SK-N-MC (cell line): ENCODE data around the gene C4BPA.

Experiments used
- DNase-seq: peaks from one replicate; pipeline ENCODE4 v3.0.0-alpha.2; 2011; ENCODE audit warnings: low read depth, low spot score
- H3K27ac ChIP-seq: fragments of 200-600 bp; sonication (generic); 2 replicates; pipeline ENCODE4 v1.5.1; 2016; ENCODE audit warnings: mixed run types
- H3K36me3 ChIP-seq: fragments of 200-600 bp; sonication (generic); 2 replicates; pipeline ENCODE4 v1.6.1; 2017; ENCODE audit warnings: antibody characterized with exemption, low read length, mixed read lengths; ENCODE audit not compliant: insufficient read depth
- H3K4me3 ChIP-seq: fragments of 200-600 bp; sonication (generic); 2 replicates; pipeline ENCODE4 v1.5.1; 2016
- H3K9ac ChIP-seq: fragments of 200-600 bp; sonication (generic); 2 replicates; pipeline ENCODE4 v1.8.0; 2017; ENCODE audit warnings: mixed run types, mixed read lengths; ENCODE audit not compliant: insufficient read length
- H3K9me3 ChIP-seq: fragments of 200-600 bp; sonication (generic); 2 replicates; pipeline ENCODE4 v1.6.1; 2017; ENCODE audit warnings: low read depth, mild to moderate bottlenecking, antibody characterized with exemption, low read length, moderate library complexity, mixed read lengths
- EZH2 ChIP-seq: fragments of 200-600 bp; sonication (generic); IDR thresholded peaks from one replicate; pipeline ENCODE4 v1.6.1; 2017; ENCODE audit warnings: antibody characterized with exemption
- FOXP2 ChIP-seq: optimal IDR thresholded peaks from 2 replicates; pipeline ENCODE3; 2011; ENCODE audit warnings: mild to moderate bottlenecking, moderate library complexity; ENCODE audit not compliant: insufficient read depth; ENCODE audit errors: extremely low read length, control extremely low read depth
- POLR2AphosphoS5 ChIP-seq: IDR thresholded peaks from 2 replicates; pipeline ENCODE4 v1.6.1; 2012; ENCODE audit warnings: mild to moderate bottlenecking, low read depth, low read length, borderline replicate concordance

C4BPA gene

DNA sequence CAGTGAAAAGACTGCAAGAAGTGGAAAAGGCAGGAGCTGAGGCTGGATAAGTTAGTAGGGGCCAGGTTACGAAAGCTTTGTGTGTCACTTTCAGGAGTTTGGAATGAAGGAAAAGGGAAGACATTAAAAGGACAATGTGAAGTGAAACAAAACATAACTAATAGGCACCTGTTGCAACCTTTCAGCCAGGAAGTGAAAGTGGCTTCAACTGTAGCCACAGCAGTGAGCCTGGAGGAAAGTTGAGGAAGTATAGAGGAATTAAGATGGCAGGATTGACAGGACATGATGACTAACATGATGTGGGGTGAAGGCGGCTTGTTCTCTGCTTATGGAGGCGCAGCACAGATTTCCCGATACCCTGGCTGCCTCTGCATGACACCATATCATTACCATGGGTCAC lies 68.9 kb downstream of the C4BPA start:
- H3K4me3 ChIP-seq = no peak overlapping the region
- H3K27ac ChIP-seq = no peak overlapping the region
- no peak for DNase-seq
- TF ChIP-seq EZH2 (no peak), FOXP2 (no peak), POLR2AphosphoS5 (no peak)
- no peaks in the 10 kb centered on the region for H3K36me3 ChIP-seq
- no peak overlapping the region for H3K9ac ChIP-seq
- H3K9me3 ChIP-seq = no peaks in the 10 kb centered on the region

DNA sequence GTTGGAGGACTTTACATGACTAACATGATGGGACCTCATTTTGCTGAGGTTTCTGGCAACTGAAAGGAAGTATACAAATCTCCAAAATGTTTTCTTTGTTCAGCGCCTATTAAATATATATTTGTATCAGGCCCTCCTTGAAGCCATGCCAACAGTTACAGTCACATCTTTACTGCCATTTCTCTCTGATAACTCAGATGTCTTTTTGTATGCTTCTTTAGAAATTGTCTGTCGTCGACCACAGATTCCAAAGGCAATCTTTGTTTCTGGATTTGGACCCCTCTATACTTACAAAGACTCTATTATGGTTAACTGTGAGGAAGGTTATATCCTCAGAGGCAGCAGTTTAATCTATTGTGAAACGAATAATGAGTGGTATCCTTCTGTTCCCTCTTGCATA lies 69.4 kb downstream of the C4BPA start:
- no peak for TF ChIP-seq POLR2AphosphoS5
- TF ChIP-seq EZH2 = no peak
- TF ChIP-seq FOXP2 = no peak
- Histone ChIP-seq H3K36me3 (no peaks in the 10 kb centered on the region), H3K27ac (no peak overlapping the region), H3K4me3 (no peak overlapping the region), H3K9me3 (no peaks in the 10 kb centered on the region), H3K9ac (no peak overlapping the region)
- no peak for DNase-seq

DNA sequence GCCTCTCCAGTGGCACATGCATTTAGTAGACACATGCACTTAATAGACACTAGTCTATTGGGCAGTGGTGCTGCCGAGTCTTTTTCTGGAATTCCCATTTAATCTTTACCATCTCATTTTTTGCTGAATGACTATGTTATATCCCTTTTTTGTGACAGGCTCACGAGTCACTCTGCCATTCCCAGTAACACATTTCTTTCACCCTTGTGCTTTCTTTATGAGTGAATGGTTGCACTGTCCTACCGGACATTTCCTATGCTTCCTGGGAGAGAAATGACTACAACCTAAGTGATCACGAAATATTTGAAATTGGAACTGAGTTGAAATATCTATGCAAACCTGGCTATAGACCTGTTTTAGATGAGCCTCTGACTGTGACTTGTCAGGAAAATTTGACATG lies 70.9 kb downstream of the C4BPA start:
- Histone ChIP-seq H3K9me3 (no peaks in the 10 kb centered on the region), H3K27ac (no peak overlapping the region)
- no peak for TF ChIP-seq POLR2AphosphoS5
- TF ChIP-seq EZH2 = no peak
- TF ChIP-seq FOXP2 = no peak

DNA sequence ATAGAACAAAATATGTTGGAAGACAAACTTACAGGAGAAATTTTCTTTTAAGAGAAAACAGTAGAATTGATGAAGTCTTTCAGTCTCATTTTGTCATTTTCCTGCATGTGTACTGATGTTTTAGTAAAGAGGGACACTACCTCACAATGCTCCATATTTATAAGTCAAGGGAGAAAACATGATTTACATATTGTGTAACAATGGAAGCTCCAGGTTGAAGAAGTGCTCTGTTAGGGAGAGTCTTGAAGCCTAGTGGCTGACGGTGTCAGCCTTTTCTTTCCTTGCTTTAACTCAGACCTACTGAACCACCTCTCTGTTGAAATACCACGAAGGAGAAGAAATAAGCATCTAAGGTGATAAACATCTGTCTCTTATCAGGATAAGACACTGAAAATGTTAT lies 75.0 kb downstream of the C4BPA start:
- no peak for DNase-seq
- Histone ChIP-seq H3K9me3 (no peaks in the 10 kb centered on the region), H3K9ac (no peak overlapping the region), H3K36me3 (no peaks in the 10 kb centered on the region), H3K27ac (no peak overlapping the region), H3K4me3 (no peak overlapping the region)
- no peak for TF ChIP-seq FOXP2
- TF ChIP-seq POLR2AphosphoS5 = no peak
- TF ChIP-seq EZH2 = no peak

More for the DNA sequence above, 70.9 kb downstream of the C4BPA start:
- H3K36me3 ChIP-seq = no peaks in the 10 kb centered on the region
- H3K9ac ChIP-seq = no peak overlapping the region
- DNase-seq = no peak
- H3K4me3 ChIP-seq = no peak overlapping the region

DNA sequence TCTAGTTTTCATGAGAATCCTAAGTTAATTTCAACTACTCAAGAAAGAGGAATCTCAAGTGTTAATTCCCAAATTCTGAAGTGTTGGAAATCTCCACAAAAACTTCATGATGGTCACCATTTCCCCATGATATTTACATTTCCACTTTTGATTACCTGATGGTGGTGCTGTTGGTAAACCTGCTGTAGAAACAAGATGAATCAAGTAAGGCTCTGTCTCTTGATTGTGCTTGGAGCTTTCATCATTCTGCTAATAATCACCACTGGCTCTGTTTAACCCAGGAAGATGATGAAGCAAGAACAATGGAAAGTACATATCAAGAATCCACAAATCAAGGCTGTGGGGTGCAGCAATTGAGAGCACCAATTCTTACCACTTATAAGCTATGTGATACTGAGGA lies 77.8 kb downstream of the C4BPA start:
- TF ChIP-seq FOXP2 = no peak
- no peak for TF ChIP-seq POLR2AphosphoS5
- TF ChIP-seq EZH2 = no peak
- no peak overlapping the region for H3K9ac ChIP-seq
- no peak overlapping the region for H3K27ac ChIP-seq
- no peaks in the 10 kb centered on the region for H3K9me3 ChIP-seq
- H3K4me3 ChIP-seq = no peak overlapping the region
- DNase-seq = no peak
- H3K36me3 ChIP-seq = no peaks in the 10 kb centered on the region

DNA sequence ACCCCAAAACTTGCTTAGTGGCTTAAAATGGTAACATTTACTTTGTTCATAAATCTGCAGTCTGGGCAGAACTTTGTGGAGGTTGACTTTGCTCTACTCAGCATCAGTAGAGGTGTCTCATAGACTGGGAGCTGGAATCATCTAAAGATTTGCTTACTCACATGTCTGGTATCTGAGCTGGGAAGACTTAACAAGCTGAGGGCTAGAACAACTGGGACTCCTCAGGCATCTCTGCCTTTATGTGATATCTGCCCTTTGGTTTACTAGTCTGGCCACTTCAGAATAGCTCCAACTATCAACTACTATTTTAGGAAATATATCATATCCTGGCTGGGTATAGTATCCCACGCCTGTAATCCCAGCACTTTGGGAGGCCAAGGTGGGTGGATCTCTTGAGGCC lies 82.5 kb downstream of the C4BPA start:
- no peaks in the 10 kb centered on the region for H3K36me3 ChIP-seq
- no peak overlapping the region for H3K4me3 ChIP-seq
- H3K27ac ChIP-seq = no peak overlapping the region
- TF ChIP-seq EZH2 = no peak
- no peak for TF ChIP-seq POLR2AphosphoS5
- TF ChIP-seq FOXP2 = no peak
- H3K9ac ChIP-seq = no peak overlapping the region
- no peaks in the 10 kb centered on the region for H3K9me3 ChIP-seq
- no peak for DNase-seq

DNA sequence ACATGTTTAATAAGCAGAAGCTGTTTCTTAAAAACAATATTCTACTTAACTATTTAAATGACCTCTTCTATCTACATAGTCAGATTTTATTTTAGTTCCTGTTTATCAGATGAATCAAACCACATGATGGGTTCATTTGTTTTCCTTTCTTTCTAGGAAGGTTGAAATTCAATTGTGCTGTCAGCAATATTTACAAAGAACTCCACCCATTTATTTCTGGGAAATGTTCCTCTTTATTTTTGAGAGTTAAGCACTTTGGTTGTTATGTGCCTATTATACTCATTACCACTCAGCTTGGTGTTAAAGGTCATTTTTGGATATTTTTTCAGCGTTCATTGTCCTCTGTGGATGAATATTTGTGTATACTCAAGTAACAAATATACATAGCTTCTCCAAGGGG lies 84.9 kb downstream of the C4BPA start:
- Histone ChIP-seq H3K27ac (no peak overlapping the region), H3K9ac (no peak overlapping the region), H3K36me3 (no peaks in the 10 kb centered on the region), H3K4me3 (no peak overlapping the region), H3K9me3 (no peaks in the 10 kb centered on the region)
- DNase-seq = no peak
- TF ChIP-seq POLR2AphosphoS5 (no peak), FOXP2 (no peak), EZH2 (no peak)

DNA sequence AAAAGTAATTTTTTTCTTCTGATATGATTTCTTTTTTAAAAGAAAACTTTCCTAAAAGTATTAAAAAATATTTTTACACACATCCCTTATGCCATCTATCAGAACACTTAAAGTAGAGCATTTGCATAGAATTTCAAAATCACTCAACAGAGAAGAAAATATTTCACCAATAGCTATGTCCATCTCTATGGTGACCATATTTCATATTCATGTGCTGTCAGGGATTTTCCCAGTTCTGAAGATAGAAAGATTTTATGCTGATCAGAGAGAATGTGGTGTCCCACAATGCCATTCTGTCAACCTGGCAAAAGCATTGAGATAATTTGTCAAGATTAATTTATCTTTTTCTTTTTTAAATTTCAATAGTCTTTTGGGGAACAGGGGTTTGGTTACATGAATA lies 87.0 kb downstream of the C4BPA start:
- no peaks in the 10 kb centered on the region for H3K36me3 ChIP-seq
- no peak overlapping the region for H3K9ac ChIP-seq
- TF ChIP-seq POLR2AphosphoS5 (no peak), EZH2 (no peak), FOXP2 (no peak)
- no peaks in the 10 kb centered on the region for H3K9me3 ChIP-seq
- no peak overlapping the region for H3K4me3 ChIP-seq
- no peak overlapping the region for H3K27ac ChIP-seq
- DNase-seq = no peak

DNA sequence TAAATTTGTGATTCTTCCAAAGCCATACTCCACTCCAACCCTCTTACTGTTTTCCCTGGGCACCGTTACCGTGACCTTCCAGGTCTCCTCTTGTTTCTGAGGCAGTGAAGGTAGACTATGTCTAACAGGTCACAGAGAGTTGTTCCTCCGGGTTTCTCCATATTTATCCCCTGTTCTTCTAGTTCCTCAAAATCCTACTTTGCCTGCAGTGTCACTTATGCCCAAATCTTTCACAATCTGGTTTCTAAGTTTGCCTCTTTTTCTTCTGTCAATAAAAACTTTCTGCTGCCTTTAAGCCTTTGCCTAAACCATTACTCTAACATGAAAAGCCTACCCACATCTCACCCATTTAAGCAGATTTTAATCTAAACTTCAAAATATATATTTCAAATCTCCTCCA lies 87.7 kb downstream of the C4BPA start:
- H3K27ac ChIP-seq = no peak overlapping the region
- H3K9ac ChIP-seq = no peak overlapping the region
- H3K36me3 ChIP-seq = no peaks in the 10 kb centered on the region
- H3K9me3 ChIP-seq = no peaks in the 10 kb centered on the region
- no peak overlapping the region for H3K4me3 ChIP-seq
- TF ChIP-seq POLR2AphosphoS5 = no peak
- TF ChIP-seq FOXP2 = no peak
- TF ChIP-seq EZH2 = no peak
- no peak for DNase-seq
